ENCODE data around the gene GNB1L.

Gene GNB1L

GRCh38 chr22:19739448-19739895, 115.2 kb downstream of the GNB1L start:
- H3K27me3 ChIP-seq (ENCODE audit: control insufficient read depth in 1 of 2, insufficient read depth in 2 of 2, low read length in 2 of 2) = peaks cover 2 to 9% of the 10 kb centered on the region in 2 donors
- no peaks in the 10 kb centered on the region for H3K4me1 ChIP-seq (ENCODE audit: control insufficient read depth, insufficient read depth, low read length)
- no peak overlapping the region for H3K4me3 ChIP-seq (ENCODE audit: low read length in 2 of 2)
- no peak overlapping the region for H3K9ac ChIP-seq (ENCODE audit: low read length in 2 of 2)
- no peaks in the 10 kb centered on the region for H3K9me3 ChIP-seq (ENCODE audit: control insufficient read depth in 2 of 2, low read length in 2 of 2)
- H3K36me3 ChIP-seq (ENCODE audit: control insufficient read depth in 2 of 2, insufficient read depth in 2 of 2, low read length in 2 of 2) = no peaks in the 10 kb centered on the region
- no peak overlapping the region for H3K27ac ChIP-seq (ENCODE audit: low read length)

- peaks cover 2 to 9% of the 10 kb centered on the region in 2 donors for H3K27me3 ChIP-seq (ENCODE audit: control insufficient read depth in 1 of 2, insufficient read depth in 2 of 2, low read length in 2 of 2)
- H3K4me1 ChIP-seq (ENCODE audit: control insufficient read depth, insufficient read depth, low read length) = no peaks in the 10 kb centered on the region
- H3K4me3 ChIP-seq (ENCODE audit: low read length in 2 of 2) = no peak overlapping the region
- no peaks in the 10 kb centered on the region for H3K36me3 ChIP-seq (ENCODE audit: control insufficient read depth in 2 of 2, insufficient read depth in 2 of 2, low read length in 2 of 2)
- no peak overlapping the region for H3K9ac ChIP-seq (ENCODE audit: low read length in 2 of 2)
- no peaks in the 10 kb centered on the region for H3K9me3 ChIP-seq (ENCODE audit: control insufficient read depth in 2 of 2, low read length in 2 of 2)
- no peak overlapping the region for H3K27ac ChIP-seq (ENCODE audit: low read length)
Measured at GRCh38 chr22:19738664-19739447, 115.8 kb downstream of the GNB1L start.

DNA sequence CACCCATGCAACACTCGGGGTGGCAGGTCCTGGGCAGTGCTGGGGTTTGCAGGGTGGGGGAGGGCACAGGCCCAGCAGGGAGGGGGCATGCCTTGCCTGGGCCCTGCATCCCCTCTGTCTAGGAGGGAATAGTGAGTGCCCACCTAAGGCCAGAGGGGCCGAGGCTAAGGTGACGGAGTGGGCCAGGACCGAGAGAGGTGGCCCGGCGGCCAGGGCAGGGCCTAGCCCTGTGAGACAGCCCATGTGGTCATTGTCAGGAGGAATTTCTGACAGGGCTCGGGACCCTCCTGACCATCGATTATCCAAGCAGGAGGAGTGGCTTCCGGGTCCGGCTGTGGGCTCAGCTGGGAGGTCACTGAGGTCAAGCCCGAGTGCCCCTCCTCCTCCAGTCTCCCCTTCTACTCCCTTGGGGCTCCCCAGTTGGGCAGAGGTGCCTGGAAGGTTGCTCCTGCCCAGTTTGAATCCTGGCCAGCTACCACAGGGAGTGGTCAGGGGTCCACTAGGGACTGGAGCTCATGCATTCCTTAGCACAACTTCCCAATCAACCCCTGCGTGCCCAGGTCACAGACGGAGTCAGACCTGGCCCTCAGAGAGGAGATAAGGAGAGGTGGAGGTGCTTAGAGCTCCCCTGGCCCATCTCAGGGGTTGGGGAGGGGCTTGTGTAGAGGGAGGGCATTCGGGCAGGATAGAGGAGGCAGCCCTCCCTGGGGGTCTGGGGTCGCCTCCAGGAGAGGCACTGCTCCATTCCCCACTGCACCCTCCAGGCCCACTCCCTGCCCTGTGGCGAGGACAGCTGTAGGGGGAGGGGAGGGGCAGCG, 116.6 kb downstream of the GNB1L start:
- Histone ChIP-seq H3K27ac (ENCODE audit: low read length) (no peak overlapping the region), H3K4me1 (ENCODE audit: control insufficient read depth, insufficient read depth, low read length) (no peaks in the 10 kb centered on the region), H3K27me3 (ENCODE audit: control insufficient read depth in 1 of 2, insufficient read depth in 2 of 2, low read length in 2 of 2) (peaks cover 2 to 9% of the 10 kb centered on the region in 2 donors), H3K9me3 (ENCODE audit: control insufficient read depth in 2 of 2, low read length in 2 of 2) (no peaks in the 10 kb centered on the region), H3K9ac (ENCODE audit: low read length in 2 of 2) (no peak overlapping the region), H3K4me3 (ENCODE audit: low read length in 2 of 2) (no peak overlapping the region), H3K36me3 (ENCODE audit: control insufficient read depth in 2 of 2, insufficient read depth in 2 of 2, low read length in 2 of 2) (no peaks in the 10 kb centered on the region)

DNA sequence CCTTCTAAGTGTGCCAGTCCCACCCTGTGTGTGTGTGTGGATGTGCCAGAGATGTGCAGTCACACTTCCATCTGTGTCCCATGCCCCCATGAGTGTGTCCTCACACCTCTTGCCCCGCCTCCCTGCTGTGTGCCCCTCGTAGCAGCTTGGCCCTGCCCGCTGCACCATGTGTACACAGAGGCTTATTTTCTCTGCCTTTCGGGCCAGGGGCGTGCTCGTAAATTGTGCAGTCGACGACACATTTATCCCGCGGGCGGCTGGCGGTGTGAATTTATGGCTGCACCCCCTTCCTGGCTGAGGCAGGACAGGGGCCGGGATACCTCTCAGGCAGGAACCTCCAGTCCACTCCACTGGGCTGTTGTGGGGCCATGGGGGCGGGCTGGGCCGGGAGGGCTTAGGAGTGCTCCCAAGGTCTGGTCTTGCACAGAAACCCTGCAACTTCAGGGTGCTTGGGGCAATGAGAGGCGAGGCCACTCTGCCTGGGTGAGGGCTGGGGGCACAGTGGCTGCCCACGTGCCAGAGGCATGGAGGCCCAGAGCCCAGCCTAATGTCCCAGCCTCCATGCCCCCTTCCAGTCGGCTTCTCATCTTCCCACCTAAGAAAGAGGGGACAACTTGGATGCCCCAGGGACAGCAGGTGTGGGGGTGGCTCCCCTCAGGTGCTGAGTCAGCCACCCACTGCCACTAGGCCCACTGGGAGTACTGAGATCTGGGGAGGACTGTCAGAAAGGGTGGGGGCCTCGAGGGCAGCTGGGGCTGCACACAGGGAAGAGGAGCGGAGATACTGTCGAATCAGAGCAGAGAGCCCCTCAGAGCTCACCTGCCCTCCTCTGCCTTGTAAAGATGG, 118.8 kb downstream of the GNB1L start:
- no peak overlapping the region for H3K9ac ChIP-seq (ENCODE audit: low read length in 2 of 2)
- H3K9me3 ChIP-seq (ENCODE audit: control insufficient read depth in 2 of 2, low read length in 2 of 2) = no peaks in the 10 kb centered on the region
- H3K27me3 ChIP-seq (ENCODE audit: control insufficient read depth in 1 of 2, insufficient read depth in 2 of 2, low read length in 2 of 2) = peaks cover 2 to 14% of the 10 kb centered on the region in 2 donors
- no peak overlapping the region for H3K27ac ChIP-seq (ENCODE audit: low read length)
- H3K36me3 ChIP-seq (ENCODE audit: control insufficient read depth in 2 of 2, insufficient read depth in 2 of 2, low read length in 2 of 2) = no peaks in the 10 kb centered on the region
- no peak overlapping the region for H3K4me3 ChIP-seq (ENCODE audit: low read length in 2 of 2)
- peaks cover 3% of the 10 kb centered on the region for H3K4me1 ChIP-seq (ENCODE audit: control insufficient read depth, insufficient read depth, low read length)

DNA sequence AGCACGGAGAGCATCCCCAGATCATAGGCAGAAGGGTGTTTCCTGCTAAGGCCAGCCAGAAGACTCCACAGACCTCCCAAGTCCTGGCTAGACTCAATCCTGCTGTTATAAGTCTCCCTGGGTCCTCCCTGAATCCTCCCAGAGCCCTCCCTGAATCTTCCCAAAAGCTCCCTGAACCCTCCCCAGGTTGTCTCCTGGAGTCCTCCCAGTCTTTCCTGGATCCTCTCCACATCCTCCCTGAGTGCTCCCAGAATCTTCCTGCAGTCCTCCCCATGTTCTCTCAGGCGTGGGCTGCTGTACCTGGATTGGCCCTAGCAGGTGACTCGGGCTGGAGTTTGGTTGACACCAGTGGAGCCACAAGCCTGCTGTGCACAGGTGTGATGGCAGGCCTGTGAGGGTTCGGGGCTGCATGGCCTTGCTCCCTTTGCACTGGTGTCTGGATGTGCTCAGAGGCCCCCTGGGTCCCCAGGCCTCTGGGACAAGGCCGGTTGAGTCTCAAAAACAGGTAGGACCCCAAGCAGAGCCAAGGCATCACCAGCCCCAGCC, 119.8 kb downstream of the GNB1L start:
- Histone ChIP-seq H3K27ac (ENCODE audit: low read length) (no peak overlapping the region), H3K9me3 (ENCODE audit: control insufficient read depth in 2 of 2, low read length in 2 of 2) (no peaks in the 10 kb centered on the region), H3K9ac (ENCODE audit: low read length in 2 of 2) (no peak overlapping the region), H3K27me3 (ENCODE audit: control insufficient read depth in 1 of 2, insufficient read depth in 2 of 2, low read length in 2 of 2) (peaks cover 2 to 15% of the 10 kb centered on the region in 2 donors), H3K36me3 (ENCODE audit: control insufficient read depth in 2 of 2, insufficient read depth in 2 of 2, low read length in 2 of 2) (no peaks in the 10 kb centered on the region), H3K4me3 (ENCODE audit: low read length in 2 of 2) (no peak overlapping the region), H3K4me1 (ENCODE audit: control insufficient read depth, insufficient read depth, low read length) (peaks cover 8% of the 10 kb centered on the region)

DNA sequence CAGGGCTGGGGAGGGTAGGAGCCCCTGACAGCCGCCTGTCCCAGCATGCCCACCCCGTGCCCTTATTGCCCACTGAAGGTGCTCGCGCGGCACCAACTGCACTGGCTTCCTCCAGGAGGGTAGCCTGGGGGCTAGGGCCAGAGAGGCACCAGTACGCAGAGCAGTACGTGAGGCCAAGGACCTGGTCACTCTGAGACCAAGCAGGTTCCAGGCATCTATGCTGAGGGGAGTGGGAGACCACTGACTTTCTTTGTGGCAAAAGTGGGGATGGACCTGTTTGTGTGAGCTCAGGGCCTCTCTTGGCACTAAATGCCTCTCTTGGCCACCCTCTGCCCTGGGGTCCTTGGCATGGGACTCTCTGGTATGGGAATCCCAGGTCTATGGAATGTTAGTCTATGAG, 120.5 kb downstream of the GNB1L start:
- no peaks in the 10 kb centered on the region for H3K36me3 ChIP-seq (ENCODE audit: control insufficient read depth in 2 of 2, insufficient read depth in 2 of 2, low read length in 2 of 2)

DNA sequence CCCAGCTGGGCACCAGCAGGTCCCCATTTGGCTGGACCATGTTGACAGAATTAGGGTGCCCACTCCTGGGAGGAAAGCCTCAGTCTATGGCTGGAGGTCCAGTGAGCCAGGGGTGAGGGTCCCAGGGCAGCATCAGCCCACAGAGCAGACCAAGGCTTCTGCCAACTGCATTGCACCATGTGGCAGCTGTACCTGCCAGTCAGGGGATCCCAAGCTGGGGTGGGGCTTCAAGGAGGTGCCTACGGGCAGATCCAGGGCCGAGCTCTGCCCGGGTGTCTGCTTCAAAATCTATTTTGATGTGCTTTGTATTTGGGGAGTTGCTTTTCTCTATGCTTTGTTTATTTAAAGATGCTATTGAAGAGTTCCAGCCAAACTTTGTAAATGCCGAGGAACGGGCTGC, 120.9 kb downstream of the GNB1L start:
- Histone ChIP-seq H3K36me3 (ENCODE audit: control insufficient read depth in 2 of 2, insufficient read depth in 2 of 2, low read length in 2 of 2) (no peaks in the 10 kb centered on the region), H3K4me3 (ENCODE audit: low read length in 2 of 2) (no peak overlapping the region), H3K4me1 (ENCODE audit: control insufficient read depth, insufficient read depth, low read length) (peaks cover 8% of the 10 kb centered on the region), H3K27ac (ENCODE audit: low read length) (no peak overlapping the region), H3K9me3 (ENCODE audit: control insufficient read depth in 2 of 2, low read length in 2 of 2) (no peaks in the 10 kb centered on the region), H3K9ac (ENCODE audit: low read length in 2 of 2) (no peak overlapping the region), H3K27me3 (ENCODE audit: control insufficient read depth in 1 of 2, insufficient read depth in 2 of 2, low read length in 2 of 2) (peaks cover 0 to 15% of the 10 kb centered on the region in 2 donors)

More for the DNA sequence above, 120.5 kb downstream of the GNB1L start:
- H3K4me1 ChIP-seq (ENCODE audit: control insufficient read depth, insufficient read depth, low read length) = peaks cover 8% of the 10 kb centered on the region
- H3K27ac ChIP-seq (ENCODE audit: low read length) = no peak overlapping the region
- H3K9me3 ChIP-seq (ENCODE audit: control insufficient read depth in 2 of 2, low read length in 2 of 2) = no peaks in the 10 kb centered on the region
- H3K27me3 ChIP-seq (ENCODE audit: control insufficient read depth in 1 of 2, insufficient read depth in 2 of 2, low read length in 2 of 2) = peaks cover 2 to 15% of the 10 kb centered on the region in 2 donors
- H3K4me3 ChIP-seq (ENCODE audit: low read length in 2 of 2) = no peak overlapping the region
- no peak overlapping the region for H3K9ac ChIP-seq (ENCODE audit: low read length in 2 of 2)

All from stomach smooth muscle (tissue), 2 donors.